ENCODE measurements around the gene KRTAP10-12. TPM values are rescaled to one million over a fixed set of nuclear protein-coding genes. Genes with fewer than 3 reads are reported as not detected.

The KRTAP10-12 gene
- total RNA-seq, 1 experiment from 2014 or later = not detected

DNA sequence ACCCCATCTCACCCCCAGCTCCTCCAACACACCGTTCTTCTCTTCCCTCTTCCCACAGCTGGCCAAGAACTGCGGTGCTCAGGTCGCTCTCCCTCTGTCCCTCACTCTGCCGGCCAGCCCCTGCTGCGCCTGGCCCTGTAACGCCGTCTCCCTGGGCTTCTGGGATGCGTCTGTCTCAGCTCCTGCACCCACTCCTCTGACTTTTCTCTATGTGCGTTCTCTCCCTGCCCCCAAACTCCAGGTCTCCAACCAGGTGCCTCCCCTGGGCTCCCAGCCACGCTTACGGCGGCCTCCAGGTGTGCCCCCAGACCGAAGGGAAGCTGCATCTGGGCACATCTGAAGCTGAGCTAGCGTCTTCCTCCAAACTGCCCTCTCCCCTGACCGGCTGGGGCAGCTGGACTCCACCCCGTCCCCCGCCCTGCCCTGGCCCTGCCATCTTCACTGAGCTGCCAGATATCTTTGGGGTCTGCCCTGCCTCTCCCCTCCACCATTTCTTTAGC is 2.6 kb downstream of the KRTAP10-12 start:
- POLR2A ChIA-PET = no interaction called here
- CTCF ChIA-PET = interaction anchor here (0.7 to 1.5 kb wide), 6 partner anchors 11 to 195 kb away, joined by 3 to 9 read pairs (median 6); partner anchors contain the start of gene UBE2G2
- Mint-ChIP-seq H3K27ac (peak overlapping the region; percentile 85), H3K4me1 (peaks cover 90% of the 10 kb centered on the region), H3K36me3 (no peaks in the 10 kb centered on the region), H3K27me3 (ENCODE audit: low read depth) (peaks cover 6% of the 10 kb centered on the region), H3K4me3 (no peak overlapping the region), H3K9me3 (no peaks in the 10 kb centered on the region)
- ATAC-seq (no peak), DNase-seq (ENCODE audit: low spot score) (no peak)
- TF ChIP-seq NFYB (CRISPR knock-in tag; conservative IDR thresholded peaks at IDR 0.05; ENCODE audit: low read depth) = no peak

DNA sequence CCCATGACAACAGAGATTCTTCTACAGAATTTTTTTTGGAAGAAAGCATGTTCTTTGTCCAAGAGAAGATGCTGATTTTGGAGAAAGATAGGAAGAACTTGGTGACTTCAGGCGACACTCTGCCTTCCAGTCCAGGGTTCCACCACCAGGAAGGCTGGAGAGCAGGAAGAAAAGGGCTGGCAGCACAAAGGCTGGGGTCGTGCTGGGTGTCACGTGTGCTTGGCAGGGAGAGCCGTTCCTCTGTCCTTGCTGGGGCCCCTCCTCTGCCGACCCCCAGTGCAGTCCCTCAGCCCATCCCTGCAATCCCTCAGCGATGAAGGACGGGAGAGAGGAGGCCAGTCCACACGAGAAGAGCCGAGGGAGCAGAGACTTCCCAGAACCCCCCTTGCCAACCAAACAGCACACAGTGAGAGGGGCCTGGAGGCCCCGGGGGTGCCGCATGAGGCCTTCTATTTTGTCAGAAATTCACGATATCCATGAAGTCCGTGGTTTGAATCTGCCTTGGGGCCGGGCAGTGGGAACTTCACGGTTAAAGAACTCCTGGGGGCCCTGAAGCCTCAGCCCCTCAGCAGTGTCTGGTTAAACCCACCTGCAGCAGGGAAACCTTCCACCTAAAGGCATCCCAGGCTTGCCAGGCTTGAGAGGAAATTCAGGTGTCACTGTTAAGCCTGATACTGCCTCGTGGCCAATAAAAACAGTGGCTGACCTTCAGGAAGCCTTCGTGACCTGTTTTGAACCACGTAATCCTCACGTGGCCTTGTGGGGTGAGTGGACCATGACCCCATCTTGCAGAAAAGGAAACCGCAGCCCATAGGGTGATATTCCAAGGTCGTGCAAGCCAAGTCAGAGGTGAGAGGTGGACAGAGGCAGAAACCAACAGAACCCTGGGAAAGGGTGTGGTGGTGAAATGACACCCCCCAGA is 3.4 kb downstream of the KRTAP10-12 start:
- TF ChIP-seq GABPB1 (CRISPR knock-in tag; IDR thresholded peaks at IDR 0.05) = 0 out of 2 replicates have a peak, but pooled peaks have one; percentile 34
- TF ChIP-seq, protein P1, sequence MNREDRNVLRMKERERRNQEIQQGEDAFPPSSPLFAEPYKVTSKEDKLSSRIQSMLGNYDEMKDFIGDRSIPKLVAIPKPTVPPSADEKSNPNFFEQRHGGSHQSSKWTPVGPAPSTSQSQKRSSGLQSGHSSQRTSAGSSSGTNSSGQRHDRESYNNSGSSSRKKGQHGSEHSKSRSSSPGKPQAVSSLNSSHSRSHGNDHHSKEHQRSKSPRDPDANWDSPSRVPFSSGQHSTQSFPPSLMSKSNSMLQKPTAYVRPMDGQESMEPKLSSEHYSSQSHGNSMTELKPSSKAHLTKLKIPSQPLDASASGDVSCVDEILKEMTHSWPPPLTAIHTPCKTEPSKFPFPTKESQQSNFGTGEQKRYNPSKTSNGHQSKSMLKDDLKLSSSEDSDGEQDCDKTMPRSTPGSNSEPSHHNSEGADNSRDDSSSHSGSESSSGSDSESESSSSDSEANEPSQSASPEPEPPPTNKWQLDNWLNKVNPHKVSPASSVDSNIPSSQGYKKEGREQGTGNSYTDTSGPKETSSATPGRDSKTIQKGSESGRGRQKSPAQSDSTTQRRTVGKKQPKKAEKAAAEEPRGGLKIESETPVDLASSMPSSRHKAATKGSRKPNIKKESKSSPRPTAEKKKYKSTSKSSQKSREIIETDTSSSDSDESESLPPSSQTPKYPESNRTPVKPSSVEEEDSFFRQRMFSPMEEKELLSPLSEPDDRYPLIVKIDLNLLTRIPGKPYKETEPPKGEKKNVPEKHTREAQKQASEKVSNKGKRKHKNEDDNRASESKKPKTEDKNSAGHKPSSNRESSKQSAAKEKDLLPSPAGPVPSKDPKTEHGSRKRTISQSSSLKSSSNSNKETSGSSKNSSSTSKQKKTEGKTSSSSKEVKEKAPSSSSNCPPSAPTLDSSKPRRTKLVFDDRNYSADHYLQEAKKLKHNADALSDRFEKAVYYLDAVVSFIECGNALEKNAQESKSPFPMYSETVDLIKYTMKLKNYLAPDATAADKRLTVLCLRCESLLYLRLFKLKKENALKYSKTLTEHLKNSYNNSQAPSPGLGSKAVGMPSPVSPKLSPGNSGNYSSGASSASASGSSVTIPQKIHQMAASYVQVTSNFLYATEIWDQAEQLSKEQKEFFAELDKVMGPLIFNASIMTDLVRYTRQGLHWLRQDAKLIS (CRISPR knock-in tag; IDR thresholded peaks at IDR 0.05; ENCODE audit: borderline replicate concordance) = no peak
- TF ChIP-seq TEAD4 (CRISPR knock-in tag; IDR thresholded peaks at IDR 0.05) = no peak
- CTCF ChIA-PET = interaction anchor here (1.2 to 2.6 kb wide), 6 partner anchors 10 to 194 kb away, joined by 3 to 10 read pairs (median 8); partner anchors contain the start of gene UBE2G2
- Mint-ChIP-seq H3K27me3 (ENCODE audit: low read depth) (peaks cover 6% of the 10 kb centered on the region), H3K36me3 (no peaks in the 10 kb centered on the region), H3K27ac (peak overlapping the region; percentile 85; the same call in 1 of the 2 replicates), H3K4me1 (peaks cover 91% of the 10 kb centered on the region), H3K4me3 (no peak overlapping the region), H3K9me3 (no peaks in the 10 kb centered on the region)
- POLR2A ChIA-PET = no interaction called here
- DNase-seq (ENCODE audit: low spot score) (no peak), ATAC-seq (no peak)

DNA sequence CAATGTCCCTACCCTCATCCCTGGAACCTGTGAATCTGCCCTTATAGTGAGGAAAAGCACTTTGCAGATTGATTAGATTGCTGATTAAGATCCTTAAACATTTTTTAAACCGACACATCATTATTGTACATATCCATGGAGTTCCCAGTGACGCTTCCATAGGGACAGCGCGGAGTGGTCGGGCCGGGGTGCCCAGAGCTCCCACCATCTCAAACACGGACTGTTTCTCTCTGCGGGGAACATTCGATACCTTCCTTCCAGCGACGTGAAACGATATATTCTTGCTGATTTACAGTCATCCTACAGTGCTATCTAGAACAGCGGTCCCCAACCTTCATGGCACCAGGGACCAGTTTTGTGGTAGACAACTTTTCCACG is 4.0 kb downstream of the KRTAP10-12 start:
- no peaks in the 10 kb centered on the region for H3K36me3 Mint-ChIP-seq
- H3K27me3 Mint-ChIP-seq (ENCODE audit: low read depth) = peaks cover 10% of the 10 kb centered on the region
- no peaks in the 10 kb centered on the region for H3K9me3 Mint-ChIP-seq
- ATAC-seq (no peak), DNase-seq (ENCODE audit: low spot score) (no peak)
- peaks cover 88% of the 10 kb centered on the region for H3K4me1 Mint-ChIP-seq
- no peak overlapping the region for H3K27ac Mint-ChIP-seq
- H3K4me3 Mint-ChIP-seq = no peak overlapping the region
- TF ChIP-seq, protein P2, sequence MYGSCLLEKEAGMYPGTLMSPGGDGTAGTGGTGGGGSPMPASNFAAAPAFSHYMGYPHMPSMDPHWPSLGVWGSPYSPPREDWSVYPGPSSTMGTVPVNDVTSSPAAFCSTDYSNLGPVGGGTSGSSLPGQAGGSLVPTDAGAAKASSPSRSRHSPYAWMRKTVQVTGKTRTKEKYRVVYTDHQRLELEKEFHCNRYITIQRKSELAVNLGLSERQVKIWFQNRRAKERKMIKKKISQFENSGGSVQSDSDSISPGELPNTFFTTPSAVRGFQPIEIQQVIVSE (CRISPR knock-in tag; IDR thresholded peaks at IDR 0.05; ENCODE audit: borderline replicate concordance) = no peak
- TF ChIP-seq, protein P3, sequence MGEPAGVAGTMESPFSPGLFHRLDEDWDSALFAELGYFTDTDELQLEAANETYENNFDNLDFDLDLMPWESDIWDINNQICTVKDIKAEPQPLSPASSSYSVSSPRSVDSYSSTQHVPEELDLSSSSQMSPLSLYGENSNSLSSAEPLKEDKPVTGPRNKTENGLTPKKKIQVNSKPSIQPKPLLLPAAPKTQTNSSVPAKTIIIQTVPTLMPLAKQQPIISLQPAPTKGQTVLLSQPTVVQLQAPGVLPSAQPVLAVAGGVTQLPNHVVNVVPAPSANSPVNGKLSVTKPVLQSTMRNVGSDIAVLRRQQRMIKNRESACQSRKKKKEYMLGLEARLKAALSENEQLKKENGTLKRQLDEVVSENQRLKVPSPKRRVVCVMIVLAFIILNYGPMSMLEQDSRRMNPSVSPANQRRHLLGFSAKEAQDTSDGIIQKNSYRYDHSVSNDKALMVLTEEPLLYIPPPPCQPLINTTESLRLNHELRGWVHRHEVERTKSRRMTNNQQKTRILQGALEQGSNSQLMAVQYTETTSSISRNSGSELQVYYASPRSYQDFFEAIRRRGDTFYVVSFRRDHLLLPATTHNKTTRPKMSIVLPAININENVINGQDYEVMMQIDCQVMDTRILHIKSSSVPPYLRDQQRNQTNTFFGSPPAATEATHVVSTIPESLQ (CRISPR knock-in tag; IDR thresholded peaks at IDR 0.05) = no peak
- no peak for TF ChIP-seq ZNF263 (CRISPR knock-in tag; IDR thresholded peaks at IDR 0.05; ENCODE audit: low read depth)
- CTCF ChIA-PET = interaction anchor here (0.9 to 2.6 kb wide), 4 partner anchors 18 to 191 kb away, joined by 3 to 10 read pairs (median 3); no protein-coding TSS in a partner anchor
- POLR2A ChIA-PET = no interaction called here

DNA sequence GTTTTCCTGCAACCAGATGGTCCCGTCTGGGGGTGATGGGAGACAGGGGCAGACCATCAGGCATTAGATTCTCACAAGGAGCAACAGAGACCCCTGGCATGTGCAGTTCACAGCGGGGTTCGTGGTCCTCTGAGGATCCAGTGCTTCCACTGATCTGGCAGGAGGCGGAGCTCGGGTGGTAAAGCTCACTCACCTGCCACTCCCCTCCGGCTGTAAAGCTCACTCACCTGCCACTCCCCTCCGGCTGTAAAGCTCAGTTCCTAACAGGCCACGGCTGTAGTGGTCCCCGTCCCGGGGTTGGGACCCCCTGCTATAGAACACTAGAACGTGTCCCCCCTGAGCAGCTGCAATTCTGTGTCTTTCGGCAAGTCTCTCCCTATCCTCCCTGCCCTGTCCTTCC is 4.6 kb downstream of the KRTAP10-12 start:
- Mint-ChIP-seq H3K36me3 (no peaks in the 10 kb centered on the region), H3K27me3 (ENCODE audit: low read depth) (peaks cover 15% of the 10 kb centered on the region), H3K9me3 (no peaks in the 10 kb centered on the region), H3K27ac (peak overlapping the region; percentile 80), H3K4me3 (peak overlapping the region; percentile 26; the same call in 1 of the 2 replicates), H3K4me1 (peaks cover 88% of the 10 kb centered on the region)
- ATAC-seq (no peak), DNase-seq (ENCODE audit: low spot score) (no peak)
- ChIA-PET POLR2A (no interaction called here), CTCF (interaction anchor here (0.5 to 2.6 kb wide), 6 partner anchors 9 to 334 kb away, joined by 3 to 10 read pairs (median 3); no protein-coding TSS in a partner anchor)
- no peak for TF ChIP-seq PRRX2 (CRISPR knock-in tag; IDR thresholded peaks at IDR 0.05)
- TF ChIP-seq ESRRA (CRISPR knock-in tag; IDR thresholded peaks at IDR 0.05; ENCODE audit: borderline replicate concordance) = no peak
- TF ChIP-seq, protein P4, sequence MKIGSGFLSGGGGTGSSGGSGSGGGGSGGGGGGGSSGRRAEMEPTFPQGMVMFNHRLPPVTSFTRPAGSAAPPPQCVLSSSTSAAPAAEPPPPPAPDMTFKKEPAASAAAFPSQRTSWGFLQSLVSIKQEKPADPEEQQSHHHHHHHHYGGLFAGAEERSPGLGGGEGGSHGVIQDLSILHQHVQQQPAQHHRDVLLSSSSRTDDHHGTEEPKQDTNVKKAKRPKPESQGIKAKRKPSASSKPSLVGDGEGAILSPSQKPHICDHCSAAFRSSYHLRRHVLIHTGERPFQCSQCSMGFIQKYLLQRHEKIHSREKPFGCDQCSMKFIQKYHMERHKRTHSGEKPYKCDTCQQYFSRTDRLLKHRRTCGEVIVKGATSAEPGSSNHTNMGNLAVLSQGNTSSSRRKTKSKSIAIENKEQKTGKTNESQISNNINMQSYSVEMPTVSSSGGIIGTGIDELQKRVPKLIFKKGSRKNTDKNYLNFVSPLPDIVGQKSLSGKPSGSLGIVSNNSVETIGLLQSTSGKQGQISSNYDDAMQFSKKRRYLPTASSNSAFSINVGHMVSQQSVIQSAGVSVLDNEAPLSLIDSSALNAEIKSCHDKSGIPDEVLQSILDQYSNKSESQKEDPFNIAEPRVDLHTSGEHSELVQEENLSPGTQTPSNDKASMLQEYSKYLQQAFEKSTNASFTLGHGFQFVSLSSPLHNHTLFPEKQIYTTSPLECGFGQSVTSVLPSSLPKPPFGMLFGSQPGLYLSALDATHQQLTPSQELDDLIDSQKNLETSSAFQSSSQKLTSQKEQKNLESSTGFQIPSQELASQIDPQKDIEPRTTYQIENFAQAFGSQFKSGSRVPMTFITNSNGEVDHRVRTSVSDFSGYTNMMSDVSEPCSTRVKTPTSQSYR (CRISPR knock-in tag; IDR thresholded peaks at IDR 0.05) = no peak
- TF ChIP-seq GRHL2 (CRISPR knock-in tag; IDR thresholded peaks at IDR 0.05; ENCODE audit: insufficient replicate concordance, severe bottlenecking) = no peak
- TF ChIP-seq, protein P3 (CRISPR knock-in tag; IDR thresholded peaks at IDR 0.05) = no peak
- TF ChIP-seq, protein P5, sequence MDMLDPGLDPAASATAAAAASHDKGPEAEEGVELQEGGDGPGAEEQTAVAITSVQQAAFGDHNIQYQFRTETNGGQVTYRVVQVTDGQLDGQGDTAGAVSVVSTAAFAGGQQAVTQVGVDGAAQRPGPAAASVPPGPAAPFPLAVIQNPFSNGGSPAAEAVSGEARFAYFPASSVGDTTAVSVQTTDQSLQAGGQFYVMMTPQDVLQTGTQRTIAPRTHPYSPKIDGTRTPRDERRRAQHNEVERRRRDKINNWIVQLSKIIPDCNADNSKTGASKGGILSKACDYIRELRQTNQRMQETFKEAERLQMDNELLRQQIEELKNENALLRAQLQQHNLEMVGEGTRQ (CRISPR knock-in tag; IDR thresholded peaks at IDR 0.05) = no peak
